ENCODE data around the gene SCEL.

SCEL gene

DNA sequence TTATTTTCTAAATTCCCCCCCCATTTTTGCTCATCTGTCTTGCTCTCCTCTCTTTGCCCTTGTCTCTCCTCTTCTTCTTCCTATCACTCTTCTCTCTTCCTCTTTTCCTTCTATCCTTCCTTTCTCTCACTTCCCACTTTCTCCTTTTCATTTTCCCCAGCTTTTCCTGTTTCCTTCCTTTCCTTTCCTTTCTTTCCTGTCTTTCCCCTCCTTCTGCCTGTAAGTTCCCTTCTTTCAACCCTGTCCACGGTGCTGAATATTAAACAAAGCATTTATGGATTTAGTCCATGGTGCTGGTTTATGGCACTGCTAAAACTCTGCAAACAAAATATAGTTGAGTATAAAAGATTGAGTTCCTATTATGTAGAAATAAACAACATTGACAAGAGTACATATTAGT is 27.6 kb downstream of the SCEL start:
- peaks cover 12% of the 10 kb centered on the region for H3K27me3 Mint-ChIP-seq

DNA sequence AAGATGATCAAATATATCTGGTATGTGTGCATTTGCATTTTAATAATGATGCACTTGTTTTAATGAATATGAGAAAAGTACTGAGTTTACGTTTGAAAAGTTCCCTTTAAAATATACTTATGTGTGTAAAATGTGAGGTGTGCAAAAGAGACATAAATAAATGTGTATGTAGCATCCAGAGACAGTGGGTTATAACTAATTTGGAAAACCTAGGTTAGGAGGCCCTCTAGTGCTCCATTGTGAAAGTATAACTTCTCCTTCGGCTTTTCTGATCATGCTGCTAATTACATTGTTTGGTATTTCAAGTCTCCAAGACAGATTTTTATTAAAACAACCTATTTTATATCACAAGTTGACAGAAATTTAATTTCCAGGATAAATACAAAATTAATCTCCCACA is 30.1 kb downstream of the SCEL start:
- H3K4me1 Mint-ChIP-seq (ENCODE audit: low read depth) = no peaks in the 10 kb centered on the region
- no peaks in the 10 kb centered on the region for H3K9me3 Mint-ChIP-seq
- peaks cover 12% of the 10 kb centered on the region for H3K27me3 Mint-ChIP-seq
- no peak overlapping the region for H3K27ac Mint-ChIP-seq
- H3K4me3 Mint-ChIP-seq = no peak overlapping the region
- no peaks in the 10 kb centered on the region for H3K36me3 Mint-ChIP-seq (ENCODE audit: low read depth)

More for the DNA sequence above, 27.6 kb downstream of the SCEL start:
- H3K36me3 Mint-ChIP-seq (ENCODE audit: low read depth) = no peaks in the 10 kb centered on the region
- peaks cover 16% of the 10 kb centered on the region for H3K4me1 Mint-ChIP-seq (ENCODE audit: low read depth)
- no peak overlapping the region for H3K27ac Mint-ChIP-seq
- H3K4me3 Mint-ChIP-seq = no peak overlapping the region
- H3K9me3 Mint-ChIP-seq = no peaks in the 10 kb centered on the region

DNA sequence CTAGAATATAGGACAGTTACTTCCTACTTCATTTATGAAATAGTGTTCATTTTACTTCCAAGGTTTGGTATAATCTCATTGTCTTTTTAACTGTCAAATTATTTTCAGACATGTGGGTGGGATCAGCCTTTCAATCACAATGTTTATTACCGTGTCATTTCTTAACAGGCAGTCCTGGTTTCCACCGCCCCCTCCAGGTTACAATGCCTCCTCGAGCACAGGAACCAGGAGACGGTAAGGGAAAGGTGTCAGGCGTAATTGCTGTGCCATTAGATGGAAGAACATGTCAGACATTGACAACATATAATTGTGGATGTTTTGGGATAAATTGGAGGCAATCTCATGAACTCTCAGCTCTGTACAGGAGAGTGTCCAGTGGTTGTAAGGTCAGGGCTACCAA is 36.5 kb downstream of the SCEL start:
- Mint-ChIP-seq H3K4me3 (no peak overlapping the region), H3K27me3 (peaks cover 22% of the 10 kb centered on the region), H3K9me3 (no peaks in the 10 kb centered on the region), H3K4me1 (ENCODE audit: low read depth) (no peaks in the 10 kb centered on the region), H3K36me3 (ENCODE audit: low read depth) (no peaks in the 10 kb centered on the region), H3K27ac (no peak overlapping the region)

DNA sequence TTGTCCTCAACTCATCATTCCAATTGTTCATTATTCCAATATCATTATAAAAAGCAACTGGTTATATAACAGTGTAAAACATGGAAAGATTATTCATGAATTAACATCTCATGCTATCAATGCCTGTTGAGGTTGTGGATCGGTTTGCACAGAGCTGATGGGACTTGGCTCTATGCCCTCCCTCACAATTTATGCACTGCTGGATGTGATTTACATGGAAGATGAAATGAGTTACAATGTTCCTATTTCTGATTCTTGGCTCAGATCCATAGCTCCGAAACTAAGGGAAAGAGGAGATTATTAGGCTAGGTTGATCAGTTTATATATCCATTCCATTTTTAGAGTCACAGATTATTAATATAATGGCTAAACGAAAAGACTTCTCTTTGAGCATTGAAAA is 38.6 kb downstream of the SCEL start:
- Mint-ChIP-seq H3K27ac (no peak overlapping the region), H3K9me3 (no peaks in the 10 kb centered on the region), H3K36me3 (ENCODE audit: low read depth) (no peaks in the 10 kb centered on the region), H3K27me3 (peaks cover 35% of the 10 kb centered on the region), H3K4me3 (no peak overlapping the region), H3K4me1 (ENCODE audit: low read depth) (no peaks in the 10 kb centered on the region)

DNA sequence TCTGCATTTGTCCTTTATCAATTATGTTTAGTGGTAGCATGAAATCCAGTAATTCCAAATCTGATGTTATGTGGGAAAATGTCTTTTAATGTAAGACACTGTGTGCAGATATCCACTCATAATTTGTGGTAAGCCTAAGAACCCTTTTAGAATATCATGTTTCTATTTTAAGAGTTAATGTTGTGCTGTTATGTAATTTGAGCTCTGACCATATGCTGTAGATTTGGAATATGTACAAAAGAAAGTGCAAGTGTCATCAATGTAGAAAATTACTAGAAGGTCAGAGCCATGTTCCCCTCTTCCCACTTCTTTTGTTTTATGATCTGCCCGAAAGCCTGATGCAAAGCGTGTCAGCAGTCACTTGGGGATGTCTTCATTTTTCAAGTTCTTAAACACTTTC is 44.5 kb downstream of the SCEL start:
- no peak overlapping the region for H3K4me3 Mint-ChIP-seq
- H3K27ac Mint-ChIP-seq = no peak overlapping the region
- H3K9me3 Mint-ChIP-seq = no peaks in the 10 kb centered on the region

DNA sequence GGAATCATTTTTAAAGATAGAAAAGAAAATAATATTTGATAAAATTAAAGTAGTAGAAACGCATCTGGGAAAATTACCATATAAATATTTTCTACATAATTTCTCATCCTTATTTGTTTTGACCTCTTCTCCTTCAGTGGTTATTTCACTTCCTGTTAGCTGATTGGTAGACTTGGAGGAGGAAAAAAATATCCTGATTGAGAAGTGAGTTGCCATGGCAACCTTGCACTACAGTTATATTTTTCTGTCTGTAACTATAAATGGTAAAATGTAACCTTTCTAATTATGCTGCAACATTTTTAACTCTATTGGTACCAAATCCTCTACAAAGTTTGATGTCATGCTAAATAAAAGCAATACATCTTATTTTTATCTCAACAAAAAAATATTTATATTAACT is 45.2 kb downstream of the SCEL start:
- no peaks in the 10 kb centered on the region for H3K4me1 Mint-ChIP-seq (ENCODE audit: low read depth)
- no peaks in the 10 kb centered on the region for H3K36me3 Mint-ChIP-seq (ENCODE audit: low read depth)
- H3K27me3 Mint-ChIP-seq = peaks cover 30% of the 10 kb centered on the region
- H3K27ac Mint-ChIP-seq = no peak overlapping the region
- H3K4me3 Mint-ChIP-seq = no peak overlapping the region
- H3K9me3 Mint-ChIP-seq = no peaks in the 10 kb centered on the region

More for the DNA sequence above, 44.5 kb downstream of the SCEL start:
- Mint-ChIP-seq H3K27me3 (peaks cover 35% of the 10 kb centered on the region), H3K36me3 (ENCODE audit: low read depth) (no peaks in the 10 kb centered on the region), H3K4me1 (ENCODE audit: low read depth) (no peaks in the 10 kb centered on the region)

DNA sequence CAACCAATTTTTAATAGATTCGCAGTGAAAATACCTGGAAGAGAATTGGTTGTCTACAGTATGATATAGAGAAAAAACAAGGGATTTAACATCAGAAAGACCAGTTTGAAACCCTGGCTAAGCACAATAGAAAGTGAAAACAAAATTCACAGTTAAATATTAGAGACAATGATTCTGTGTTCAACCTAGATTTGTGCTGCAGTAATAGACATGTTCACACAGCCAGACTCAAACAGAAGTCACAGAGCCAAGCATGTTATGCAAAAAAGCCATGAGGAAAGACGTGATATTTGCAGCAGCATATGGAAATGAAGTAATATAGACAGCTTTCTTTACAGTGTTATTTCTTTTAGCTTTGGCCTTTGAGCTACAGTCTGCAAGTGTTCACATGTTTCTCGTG is 48.1 kb downstream of the SCEL start:
- no peak overlapping the region for H3K27ac Mint-ChIP-seq
- H3K9me3 Mint-ChIP-seq = no peaks in the 10 kb centered on the region
- no peaks in the 10 kb centered on the region for H3K36me3 Mint-ChIP-seq (ENCODE audit: low read depth)
- H3K4me1 Mint-ChIP-seq (ENCODE audit: low read depth) = no peaks in the 10 kb centered on the region
- no peak overlapping the region for H3K4me3 Mint-ChIP-seq
- H3K27me3 Mint-ChIP-seq = peaks cover 8% of the 10 kb centered on the region

DNA sequence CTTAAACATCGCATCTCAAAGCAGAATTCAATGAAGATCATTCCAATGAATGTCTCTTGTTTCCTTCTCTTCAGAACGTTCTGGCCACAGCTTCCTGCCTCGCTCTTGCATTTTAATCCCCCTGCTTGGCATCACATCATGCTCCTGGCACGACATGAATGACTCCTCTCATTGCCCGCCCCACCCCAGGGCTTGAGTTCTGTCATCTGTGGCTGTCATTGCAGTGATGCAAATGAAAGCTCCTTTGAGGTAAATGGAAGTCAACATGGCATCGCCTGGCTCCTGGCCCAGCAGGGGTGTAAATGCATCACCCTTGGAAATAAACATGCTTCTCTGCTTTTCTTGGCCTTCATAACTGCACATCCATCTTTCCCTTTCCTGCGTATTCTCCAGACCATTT is 48.6 kb downstream of the SCEL start:
- Mint-ChIP-seq H3K4me1 (ENCODE audit: low read depth) (no peaks in the 10 kb centered on the region), H3K27me3 (peaks cover 8% of the 10 kb centered on the region), H3K9me3 (no peaks in the 10 kb centered on the region), H3K4me3 (no peak overlapping the region), H3K36me3 (ENCODE audit: low read depth) (no peaks in the 10 kb centered on the region), H3K27ac (no peak overlapping the region)

DNA sequence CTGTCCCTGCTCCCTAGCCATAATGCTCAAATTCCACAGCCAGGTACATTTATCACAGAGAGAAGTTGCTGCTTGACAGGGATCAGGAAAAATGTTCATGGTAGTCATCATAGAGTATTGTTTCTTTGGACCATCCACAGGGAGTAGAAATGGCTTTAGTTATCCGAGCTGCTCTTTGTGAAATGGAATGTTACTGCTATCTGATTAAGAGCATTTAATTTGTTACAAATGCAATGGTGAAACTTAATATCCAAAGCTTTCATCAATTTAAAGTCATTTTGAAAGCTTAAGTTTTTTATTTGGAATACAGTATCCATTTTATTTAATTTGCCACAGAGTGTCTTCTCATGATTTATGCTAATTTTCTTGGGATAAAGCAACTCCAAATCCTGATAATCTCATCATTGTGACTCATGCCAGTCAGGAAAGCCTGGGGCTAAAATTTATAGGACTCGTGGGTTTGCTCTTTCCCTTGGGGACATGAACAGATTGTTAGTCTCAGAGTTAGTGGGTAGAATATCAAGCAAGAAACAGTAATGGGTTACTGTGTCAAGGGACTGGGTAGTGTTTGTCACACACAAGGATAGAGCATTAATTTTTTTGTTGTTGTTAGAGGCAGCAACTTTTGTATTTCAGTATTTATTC is 59.8 kb downstream of the SCEL start:
- Mint-ChIP-seq H3K27ac (no peak overlapping the region), H3K36me3 (ENCODE audit: low read depth) (no peaks in the 10 kb centered on the region), H3K27me3 (peaks cover 26% of the 10 kb centered on the region), H3K4me3 (no peak overlapping the region), H3K9me3 (no peaks in the 10 kb centered on the region), H3K4me1 (ENCODE audit: low read depth) (no peaks in the 10 kb centered on the region)

DNA sequence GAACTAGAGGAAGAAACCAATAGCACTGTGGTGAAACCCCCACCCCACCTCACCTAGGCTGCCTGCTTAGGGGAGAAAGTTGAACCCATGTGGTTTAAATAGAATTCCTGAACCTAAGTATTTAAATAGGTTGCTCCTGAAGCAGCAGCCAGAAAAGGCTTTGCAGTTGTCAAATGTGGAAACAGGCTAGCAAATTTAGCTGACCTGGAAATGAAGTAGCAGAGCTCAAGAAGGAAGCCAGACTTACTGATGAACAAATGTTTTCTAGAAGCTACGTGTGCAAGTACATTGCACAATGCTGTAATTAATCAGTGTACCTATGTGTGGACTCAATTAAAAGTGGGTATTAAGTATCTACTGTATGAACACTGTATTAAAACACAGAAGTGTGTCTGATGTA is 61.3 kb downstream of the SCEL start:
- H3K27ac Mint-ChIP-seq = no peak overlapping the region
- peaks cover 20% of the 10 kb centered on the region for H3K27me3 Mint-ChIP-seq
- H3K9me3 Mint-ChIP-seq = no peaks in the 10 kb centered on the region
- H3K4me3 Mint-ChIP-seq = no peak overlapping the region
- no peaks in the 10 kb centered on the region for H3K4me1 Mint-ChIP-seq (ENCODE audit: low read depth)
- no peaks in the 10 kb centered on the region for H3K36me3 Mint-ChIP-seq (ENCODE audit: low read depth)

DNA sequence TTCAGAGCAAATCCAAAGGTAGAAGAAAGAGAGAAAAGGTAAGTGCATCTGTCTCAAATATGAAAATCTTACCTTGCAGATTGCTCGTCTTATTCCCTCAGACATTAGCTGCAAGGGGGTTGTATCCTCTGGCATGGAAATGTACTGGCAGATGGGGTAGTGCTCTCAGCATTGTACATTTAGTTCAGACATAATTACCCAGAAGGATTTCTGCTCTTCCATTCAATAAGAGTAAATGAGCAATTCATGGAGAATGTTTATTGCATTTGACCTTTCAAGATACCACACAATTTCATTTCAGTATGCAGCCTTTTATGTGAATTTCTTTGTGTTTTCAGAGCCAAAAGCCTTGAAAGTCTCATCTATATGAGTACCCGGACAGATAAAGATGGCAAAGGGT is 63.8 kb downstream of the SCEL start:
- H3K4me3 Mint-ChIP-seq = no peak overlapping the region
- H3K4me1 Mint-ChIP-seq (ENCODE audit: low read depth) = no peaks in the 10 kb centered on the region
- no peaks in the 10 kb centered on the region for H3K36me3 Mint-ChIP-seq (ENCODE audit: low read depth)
- peaks cover 7% of the 10 kb centered on the region for H3K27me3 Mint-ChIP-seq
- H3K9me3 Mint-ChIP-seq = no peaks in the 10 kb centered on the region
- H3K27ac Mint-ChIP-seq = no peak overlapping the region

DNA sequence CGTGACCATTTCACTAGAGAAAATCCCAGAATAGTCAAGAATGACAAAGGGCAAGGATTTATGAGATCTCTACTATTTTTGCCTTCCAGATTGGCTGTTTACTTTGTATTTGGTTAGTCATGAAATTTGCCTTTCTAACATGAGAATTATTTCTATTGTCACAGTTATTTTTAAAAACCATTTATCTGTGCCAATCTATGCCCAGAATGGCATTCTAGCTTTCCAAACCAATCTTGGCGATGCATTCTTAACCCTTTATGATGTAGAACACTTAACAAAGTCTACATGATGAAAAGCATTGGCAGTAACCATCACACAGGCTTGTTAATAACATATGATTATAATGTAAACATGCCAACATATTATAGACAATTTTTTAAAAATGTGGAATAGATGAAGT is 65.2 kb downstream of the SCEL start:
- no peaks in the 10 kb centered on the region for H3K9me3 Mint-ChIP-seq
- H3K27ac Mint-ChIP-seq = no peak overlapping the region
- no peak overlapping the region for H3K4me3 Mint-ChIP-seq
- H3K27me3 Mint-ChIP-seq = peaks cover 4% of the 10 kb centered on the region
- H3K4me1 Mint-ChIP-seq (ENCODE audit: low read depth) = no peaks in the 10 kb centered on the region
- no peaks in the 10 kb centered on the region for H3K36me3 Mint-ChIP-seq (ENCODE audit: low read depth)

DNA sequence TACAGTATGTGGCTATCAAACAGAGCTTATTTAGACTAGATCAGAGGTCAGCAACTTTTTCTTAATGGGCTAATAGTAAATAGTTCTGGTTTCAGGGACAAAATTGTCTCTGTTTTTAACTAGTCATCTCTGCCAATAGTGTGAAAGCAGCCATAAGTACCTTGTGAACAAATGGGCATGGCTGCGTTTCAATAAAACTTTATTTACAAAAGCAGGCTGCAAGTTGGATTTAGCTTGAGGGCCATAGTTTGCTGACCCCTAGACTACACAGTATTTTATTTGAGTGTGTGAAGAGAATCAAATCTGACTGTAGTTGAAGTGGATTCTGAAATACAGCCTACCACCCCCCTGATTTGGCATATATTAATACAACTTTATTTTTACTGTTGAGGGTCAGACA is 75.6 kb downstream of the SCEL start:
- Mint-ChIP-seq H3K27ac (no peak overlapping the region), H3K27me3 (peaks cover 8% of the 10 kb centered on the region), H3K36me3 (ENCODE audit: low read depth) (no peaks in the 10 kb centered on the region), H3K4me1 (ENCODE audit: low read depth) (no peaks in the 10 kb centered on the region), H3K9me3 (no peaks in the 10 kb centered on the region), H3K4me3 (no peak overlapping the region)

DNA sequence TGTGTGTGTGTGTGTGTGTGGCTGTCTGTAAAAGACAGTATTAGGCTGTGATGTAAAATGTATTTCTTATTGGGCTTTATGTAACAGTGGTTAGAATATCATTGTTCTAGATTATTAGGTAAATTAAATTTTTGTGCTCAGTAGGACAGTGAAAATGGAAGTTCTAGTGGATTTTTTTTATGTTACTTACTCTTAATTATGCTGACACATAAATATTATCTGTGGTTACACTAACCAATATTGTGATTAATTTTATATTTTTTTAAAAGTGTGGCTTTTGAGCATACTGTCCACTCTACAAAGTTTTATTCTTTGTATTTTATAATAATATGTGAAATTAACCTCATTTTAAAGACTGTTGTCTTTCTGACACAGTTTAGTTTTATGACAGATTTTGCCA is 80.5 kb downstream of the SCEL start:
- no peaks in the 10 kb centered on the region for H3K9me3 Mint-ChIP-seq
- H3K27ac Mint-ChIP-seq = no peak overlapping the region
- peaks cover 9% of the 10 kb centered on the region for H3K27me3 Mint-ChIP-seq
- no peak overlapping the region for H3K4me3 Mint-ChIP-seq
- no peaks in the 10 kb centered on the region for H3K4me1 Mint-ChIP-seq (ENCODE audit: low read depth)
- no peaks in the 10 kb centered on the region for H3K36me3 Mint-ChIP-seq (ENCODE audit: low read depth)

DNA sequence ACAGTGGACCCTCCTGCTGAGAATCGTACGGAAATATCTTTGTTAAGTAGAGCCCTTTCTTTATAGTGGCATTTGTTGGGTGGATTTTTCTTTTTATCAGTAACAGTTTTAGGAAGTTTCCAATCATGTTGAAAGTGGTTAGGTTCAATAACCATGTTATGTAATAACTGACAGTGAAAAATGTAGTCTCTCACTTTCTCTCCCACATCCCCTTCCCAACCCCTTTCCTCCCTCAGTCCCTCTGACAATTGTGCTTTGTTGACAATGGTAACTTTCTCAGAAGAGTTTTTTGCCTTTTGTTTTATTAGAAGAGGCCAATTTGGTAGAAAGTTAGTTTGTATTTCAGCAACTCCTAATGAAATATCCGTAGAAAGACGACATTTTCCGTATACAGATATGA is 84.1 kb downstream of the SCEL start:
- no peaks in the 10 kb centered on the region for H3K36me3 Mint-ChIP-seq (ENCODE audit: low read depth)
- no peak overlapping the region for H3K27ac Mint-ChIP-seq
- H3K4me3 Mint-ChIP-seq = no peak overlapping the region
- peaks cover 6% of the 10 kb centered on the region for H3K27me3 Mint-ChIP-seq
- no peaks in the 10 kb centered on the region for H3K9me3 Mint-ChIP-seq
- no peaks in the 10 kb centered on the region for H3K4me1 Mint-ChIP-seq (ENCODE audit: low read depth)

DNA sequence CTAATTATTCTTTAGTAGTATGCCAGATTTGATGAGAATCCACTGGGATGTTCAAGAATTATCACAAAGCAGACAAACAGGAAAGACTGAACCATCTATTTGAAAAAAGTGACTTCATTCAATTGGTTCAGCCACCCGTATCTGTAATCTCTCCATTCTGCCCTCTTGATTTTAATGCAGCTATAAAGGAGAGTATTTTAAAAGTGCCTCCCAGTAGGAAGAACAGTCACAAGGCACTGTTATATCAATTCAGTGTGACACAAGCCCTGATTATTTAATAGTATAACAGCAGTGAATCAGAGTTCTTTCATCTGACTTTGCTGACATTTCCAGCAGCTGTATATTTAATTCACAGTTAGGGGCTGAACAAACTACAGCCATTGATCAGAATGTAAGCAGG is 84.6 kb downstream of the SCEL start:
- no peaks in the 10 kb centered on the region for H3K9me3 Mint-ChIP-seq
- peaks cover 6% of the 10 kb centered on the region for H3K27me3 Mint-ChIP-seq
- H3K27ac Mint-ChIP-seq = no peak overlapping the region
- H3K4me1 Mint-ChIP-seq (ENCODE audit: low read depth) = no peaks in the 10 kb centered on the region
- H3K4me3 Mint-ChIP-seq = no peak overlapping the region
- H3K36me3 Mint-ChIP-seq (ENCODE audit: low read depth) = no peaks in the 10 kb centered on the region

Measured in stimulated activated naive CD8-positive, alpha-beta T cell treated with anti-CD3 and anti-CD28 coated beads, Interleukin-15, Interleukin-2, amounts not matched to agents 100 ng/mL and 50 ng/mL, for 24 hours (primary cell).